GM19397 (cell line): ENCODE data around the gene HAPLN3.

Experiments used
- ATAC-seq: cut with Tn5 transposase; IDR thresholded peaks from one replicate; pipeline ENCODE4 v1.9.1; 2021; ENCODE audit warnings: mild to moderate bottlenecking, moderate library complexity; ENCODE audit not compliant: unreplicated experiment

Gene HAPLN3

DNA sequence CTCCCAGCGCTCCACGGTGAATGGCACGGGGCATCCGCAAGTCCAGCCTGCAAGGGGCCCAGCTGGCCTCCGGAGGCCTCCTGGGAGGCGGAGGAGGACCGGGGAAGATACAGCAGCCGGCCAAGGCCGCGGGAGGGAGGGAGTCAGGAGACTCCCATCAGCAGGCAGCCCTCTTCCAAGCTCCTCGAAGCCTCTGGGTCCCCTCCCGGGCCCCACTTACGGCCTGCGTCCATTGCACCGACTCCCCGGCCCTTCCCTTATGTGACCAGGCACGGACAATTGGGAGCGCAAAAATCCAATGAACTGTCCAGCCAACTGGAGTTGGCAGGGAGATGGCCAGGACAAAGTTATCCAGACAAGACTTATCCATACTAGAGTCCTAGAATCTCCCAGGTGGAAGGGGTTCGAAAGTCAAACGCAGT lies 17.2 kb upstream of the HAPLN3 start:
- no peak for ATAC-seq

DNA sequence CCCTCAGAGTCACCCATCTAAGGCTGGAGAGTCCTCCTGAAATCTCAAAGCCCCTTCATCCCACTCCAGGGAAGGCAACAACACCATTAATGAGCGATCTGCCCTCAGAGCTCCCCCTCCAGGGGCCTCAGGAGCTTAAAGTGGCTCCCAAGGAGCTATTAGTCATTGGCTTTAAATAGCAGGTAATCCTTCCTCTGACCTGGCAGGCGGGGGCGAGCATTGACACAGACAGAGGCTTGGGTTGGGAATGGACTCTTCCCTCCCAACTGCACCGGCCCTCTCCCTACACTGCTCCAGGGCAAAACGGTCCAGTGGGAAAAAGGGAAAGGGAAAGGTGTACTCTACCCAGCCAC lies 16.4 kb upstream of the HAPLN3 start:
- ATAC-seq, result no peak

DNA sequence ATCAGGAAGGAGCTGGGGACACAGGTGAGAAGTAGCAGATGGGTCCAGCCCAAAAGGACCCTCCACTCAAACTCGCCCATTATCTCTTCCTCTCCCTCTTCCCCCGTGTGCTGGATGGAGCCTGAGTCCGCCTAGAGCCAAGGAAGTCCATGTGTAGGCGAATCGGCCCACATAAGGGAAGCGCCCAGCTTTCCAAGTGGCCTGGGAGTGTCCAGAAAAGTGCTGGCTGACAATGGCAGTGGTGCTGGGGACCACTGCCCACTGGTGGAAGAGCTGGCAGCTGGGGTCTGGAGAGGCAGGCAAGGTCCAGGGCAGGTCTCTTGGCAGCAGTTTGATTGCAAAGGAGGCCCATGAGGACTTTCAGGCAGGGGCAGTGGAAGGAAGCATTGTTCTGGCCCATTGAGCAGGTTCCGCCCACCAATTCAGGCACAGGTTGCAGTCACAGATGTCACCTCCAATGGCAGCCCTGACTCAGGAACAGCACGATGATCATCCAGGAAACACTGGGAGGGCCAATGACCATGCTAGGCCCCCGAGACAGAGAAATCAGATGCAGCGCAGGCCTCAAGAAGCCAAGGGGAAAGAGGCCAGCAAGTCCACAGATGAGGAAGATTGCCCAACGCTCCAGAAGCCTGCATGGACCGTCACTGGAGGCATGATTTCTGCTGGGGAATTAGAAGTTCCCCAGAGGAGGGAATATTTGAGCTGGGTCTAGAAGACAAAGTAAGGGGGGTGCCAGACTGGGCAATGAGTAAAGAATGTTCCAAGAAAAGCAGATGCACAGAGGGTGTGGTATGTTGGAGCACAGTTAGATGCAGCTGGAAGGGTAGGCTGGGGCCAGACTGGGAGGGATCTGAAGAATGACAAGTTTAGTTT lies 14.8 kb upstream of the HAPLN3 start:
- ATAC-seq, result no peak

DNA sequence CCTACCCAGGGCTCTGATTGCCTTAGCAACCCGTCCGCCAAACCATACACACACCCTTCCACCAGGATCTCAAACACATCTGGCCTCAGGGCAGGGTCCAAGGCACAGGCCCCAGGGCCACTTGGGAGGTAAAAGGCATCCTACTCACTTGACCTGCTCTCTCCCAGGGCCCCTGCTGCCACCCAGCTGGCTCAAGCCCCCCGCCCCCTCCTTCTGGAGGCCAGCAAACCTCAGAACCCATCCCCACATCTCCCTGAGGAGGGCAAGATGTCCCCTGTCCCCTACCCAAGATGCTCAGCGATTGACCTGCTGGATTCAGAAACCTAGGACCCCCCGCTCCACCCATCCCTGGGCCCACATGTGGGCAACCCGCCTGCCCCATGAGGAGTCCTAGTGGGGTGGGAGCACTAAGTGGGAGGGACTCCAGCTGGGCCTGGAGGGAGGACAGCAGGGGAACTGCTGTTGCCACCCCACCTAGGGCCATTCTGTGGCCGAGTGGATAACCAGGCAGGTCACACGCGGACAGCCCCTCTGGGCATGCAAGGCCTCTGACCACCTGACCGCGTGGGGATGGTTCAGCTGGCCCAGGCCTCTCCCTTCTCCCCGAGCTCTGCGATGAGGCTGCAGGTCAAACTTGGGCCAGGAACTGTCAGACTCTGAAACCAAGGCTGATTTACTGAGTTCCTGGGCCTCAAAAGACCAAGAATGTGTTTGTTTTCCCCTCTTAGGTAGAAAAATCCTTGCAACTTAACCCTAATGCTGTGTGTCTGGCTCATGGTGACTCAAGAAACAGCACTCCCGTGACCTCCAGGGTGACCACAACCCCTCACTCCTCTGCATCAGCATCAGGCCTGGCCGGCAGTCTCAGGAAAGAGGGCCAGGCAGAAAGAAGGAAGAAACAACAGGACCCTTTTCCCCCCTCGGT lies 13.6 kb upstream of the HAPLN3 start:
- ATAC-seq, result no peak

DNA sequence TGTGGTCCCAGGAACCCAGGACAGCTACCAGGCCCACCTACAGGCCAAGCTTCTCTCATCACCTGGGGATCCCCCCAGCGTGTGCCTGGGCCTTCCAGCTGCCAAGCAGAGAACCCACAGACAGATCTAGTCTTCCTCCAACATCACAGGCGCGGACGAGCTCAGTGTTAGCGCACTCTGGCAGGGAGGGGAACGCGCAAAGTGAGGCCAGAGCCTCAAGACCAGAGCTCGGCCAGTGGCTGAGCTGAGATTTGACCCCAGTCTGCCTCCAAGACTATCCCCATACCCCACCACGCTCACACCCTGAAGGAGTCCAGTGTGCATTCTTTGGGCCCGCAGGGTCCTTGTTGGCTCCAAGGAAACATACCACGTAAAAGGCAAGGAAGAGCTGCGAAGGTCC lies 12.8 kb upstream of the HAPLN3 start:
- ATAC-seq, result no peak

DNA sequence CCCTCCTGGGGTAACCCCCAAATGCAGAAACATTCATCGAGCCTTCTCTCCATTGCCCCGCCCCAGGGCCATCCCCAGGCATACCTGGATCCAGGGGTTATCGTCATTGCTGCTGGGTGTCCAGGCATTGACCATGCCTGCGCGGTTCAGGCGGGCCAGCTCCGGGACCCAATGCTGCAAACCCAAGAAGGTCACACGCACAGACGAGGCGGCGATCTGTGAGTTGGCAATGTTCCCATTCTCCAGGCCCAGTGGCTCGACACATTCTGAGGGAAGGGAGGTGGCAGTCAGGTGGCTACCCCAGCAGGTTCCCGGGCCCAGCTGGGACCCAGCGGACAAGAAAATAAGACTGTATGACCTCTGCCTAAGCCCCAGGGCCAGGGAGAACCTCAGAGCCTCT lies 11.8 kb upstream of the HAPLN3 start:
- ATAC-seq, result no peak

DNA sequence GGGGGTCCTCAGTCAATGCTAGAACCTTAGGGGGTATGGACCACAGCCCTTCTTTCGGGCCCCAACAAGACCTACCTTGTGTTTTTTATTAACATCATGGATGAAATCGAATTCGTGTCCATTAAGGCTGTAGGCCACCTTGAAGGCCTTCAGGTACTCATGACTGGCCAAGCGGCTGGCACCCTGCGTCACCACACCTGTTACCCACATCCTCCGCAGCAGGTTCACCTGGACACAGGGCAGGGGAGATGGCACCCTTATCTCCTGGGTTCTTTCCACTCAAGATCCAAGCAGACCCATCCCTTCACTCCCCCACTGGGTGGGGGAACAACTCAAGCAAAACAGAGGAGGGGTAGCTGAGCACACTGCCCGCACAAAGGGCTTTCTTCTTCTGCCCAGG lies 11.2 kb upstream of the HAPLN3 start:
- no peak for ATAC-seq

DNA sequence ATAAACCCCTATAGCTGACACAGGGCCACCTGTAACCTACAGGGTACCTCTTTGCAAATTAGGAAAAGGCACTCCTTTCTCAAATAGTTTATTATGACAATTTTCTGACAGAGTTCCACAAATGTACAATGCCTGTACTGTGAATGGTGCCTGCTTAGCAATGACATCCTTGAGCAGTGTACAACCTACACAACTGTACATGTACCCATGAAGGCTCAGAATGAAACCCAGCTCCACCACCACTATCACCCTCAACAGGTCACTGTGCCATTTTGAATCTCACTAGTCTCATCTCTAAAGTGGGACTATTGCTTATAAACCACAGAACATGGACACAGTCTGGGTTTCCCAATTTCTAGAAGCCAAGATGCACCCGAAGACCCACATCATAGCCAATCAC lies 10.8 kb upstream of the HAPLN3 start:
- ATAC-seq, result no peak

DNA sequence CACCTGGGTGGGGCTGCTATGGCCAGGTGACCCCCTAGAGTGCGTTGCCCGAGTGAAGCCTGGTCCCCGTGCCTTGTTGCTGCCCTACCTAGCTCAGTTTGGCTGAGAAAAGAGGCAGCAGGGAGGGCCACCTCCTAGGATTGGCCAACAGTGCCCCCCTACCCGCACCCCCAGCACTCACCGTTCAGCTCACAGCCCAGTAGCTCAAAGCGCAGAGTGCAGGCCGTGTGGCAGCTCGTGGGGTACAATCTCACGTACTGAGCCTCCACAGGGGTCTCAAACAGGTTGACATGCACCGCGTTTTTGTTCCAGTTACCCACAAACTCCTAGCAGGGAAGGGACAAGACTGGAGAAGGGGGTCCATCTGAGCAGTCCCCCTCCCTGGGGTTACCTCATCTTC lies 10.2 kb upstream of the HAPLN3 start:
- ATAC-seq, result no peak

DNA sequence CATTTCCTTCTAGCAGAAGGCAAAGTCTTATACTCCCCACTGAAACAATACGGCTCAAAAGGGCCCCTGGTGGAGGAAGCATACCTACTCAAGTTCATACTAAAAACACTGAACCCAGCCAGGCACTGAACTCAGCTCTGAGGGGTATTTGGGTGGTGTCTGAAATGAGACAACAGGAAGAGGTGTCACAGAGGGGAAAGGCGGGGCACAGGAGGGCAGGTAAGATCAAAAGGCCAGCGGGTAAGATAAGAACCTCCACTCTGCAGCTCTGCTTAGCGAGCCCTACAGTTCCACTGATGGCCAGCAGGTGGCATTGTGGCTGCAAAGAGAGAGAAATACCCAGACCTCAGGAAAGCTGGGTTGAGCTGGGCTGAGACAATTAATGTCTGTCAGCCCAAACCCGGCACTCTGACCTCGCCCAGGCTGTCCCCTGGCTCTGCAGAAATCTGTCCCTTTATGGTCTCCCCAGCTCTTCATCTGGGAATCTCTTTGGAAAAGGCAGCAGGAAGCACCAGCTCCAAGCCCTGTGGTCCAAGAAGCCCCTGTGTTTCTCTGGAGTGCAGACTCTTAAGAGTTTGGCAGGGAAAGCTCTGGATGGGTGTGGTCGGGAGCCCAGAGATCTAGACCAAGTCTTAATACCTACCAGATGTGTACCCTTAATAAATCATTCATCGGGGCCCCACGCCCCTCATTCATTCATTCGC lies 9.4 kb upstream of the HAPLN3 start:
- no peak for ATAC-seq

DNA sequence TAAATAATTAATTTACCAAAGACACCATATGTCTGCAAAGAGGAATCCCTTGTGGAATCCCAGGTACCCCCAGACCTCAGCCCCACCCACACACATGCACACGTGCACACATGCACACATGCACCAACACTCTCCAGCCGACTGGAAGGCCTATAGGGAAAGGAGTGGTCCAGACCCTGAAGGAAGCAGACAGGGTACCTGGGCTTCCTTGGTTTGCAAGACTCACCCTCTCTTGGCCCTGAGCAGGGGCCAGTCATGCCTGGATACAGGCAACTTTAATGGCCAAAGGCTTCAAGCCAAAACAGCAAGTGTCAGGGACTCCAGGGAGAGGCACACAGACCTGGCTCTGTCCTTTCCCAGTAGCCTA lies 8.9 kb upstream of the HAPLN3 start:
- no peak for ATAC-seq

DNA sequence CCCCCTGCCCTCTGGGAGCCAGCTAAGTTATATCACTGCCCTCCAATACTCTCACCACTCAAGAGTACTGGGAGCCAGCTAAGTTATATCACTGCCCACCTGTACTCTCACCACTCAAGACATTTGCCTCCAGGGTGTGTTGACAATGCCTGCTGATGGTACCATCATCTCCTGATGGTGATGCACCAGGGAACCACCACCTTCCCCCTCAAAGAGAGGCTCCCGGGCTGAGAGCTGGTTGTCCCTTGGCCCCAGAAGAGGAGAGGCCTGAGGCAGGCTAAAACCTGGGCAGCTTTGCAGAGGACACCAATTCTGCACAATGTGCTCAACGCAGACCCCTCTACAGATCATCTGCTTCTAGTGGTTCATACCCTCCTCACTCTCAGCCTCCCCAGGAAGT lies 7.5 kb upstream of the HAPLN3 start:
- ATAC-seq, result no peak

DNA sequence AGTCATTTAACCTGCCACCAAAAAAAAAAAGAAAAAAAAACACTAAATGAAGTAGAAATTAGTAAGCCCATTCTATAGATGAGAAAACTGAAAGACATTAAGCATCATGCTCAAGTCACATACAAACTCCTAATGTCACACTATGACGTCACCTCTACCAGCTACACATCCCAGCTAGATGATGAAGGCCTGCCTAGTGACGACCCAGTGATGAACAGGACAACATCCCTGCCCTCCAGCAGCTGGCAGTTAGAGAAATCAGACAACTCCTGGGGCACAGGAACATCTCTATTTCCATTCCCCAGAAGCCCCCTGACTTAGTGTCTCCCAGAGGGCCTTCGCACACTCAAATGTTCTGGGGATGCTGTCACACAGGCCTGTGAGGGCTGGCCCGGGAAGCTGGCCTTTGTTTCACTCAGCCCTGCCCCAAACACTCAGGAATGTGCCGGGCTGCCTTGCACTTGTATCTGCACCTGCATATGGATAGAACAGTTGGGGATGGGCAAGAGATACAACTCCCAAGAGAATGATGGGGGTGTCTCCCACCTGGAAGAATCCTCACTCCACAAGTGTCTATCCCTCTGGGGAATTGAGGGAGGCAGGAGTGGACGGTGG lies 7.0 kb upstream of the HAPLN3 start:
- ATAC-seq, result no peak

DNA sequence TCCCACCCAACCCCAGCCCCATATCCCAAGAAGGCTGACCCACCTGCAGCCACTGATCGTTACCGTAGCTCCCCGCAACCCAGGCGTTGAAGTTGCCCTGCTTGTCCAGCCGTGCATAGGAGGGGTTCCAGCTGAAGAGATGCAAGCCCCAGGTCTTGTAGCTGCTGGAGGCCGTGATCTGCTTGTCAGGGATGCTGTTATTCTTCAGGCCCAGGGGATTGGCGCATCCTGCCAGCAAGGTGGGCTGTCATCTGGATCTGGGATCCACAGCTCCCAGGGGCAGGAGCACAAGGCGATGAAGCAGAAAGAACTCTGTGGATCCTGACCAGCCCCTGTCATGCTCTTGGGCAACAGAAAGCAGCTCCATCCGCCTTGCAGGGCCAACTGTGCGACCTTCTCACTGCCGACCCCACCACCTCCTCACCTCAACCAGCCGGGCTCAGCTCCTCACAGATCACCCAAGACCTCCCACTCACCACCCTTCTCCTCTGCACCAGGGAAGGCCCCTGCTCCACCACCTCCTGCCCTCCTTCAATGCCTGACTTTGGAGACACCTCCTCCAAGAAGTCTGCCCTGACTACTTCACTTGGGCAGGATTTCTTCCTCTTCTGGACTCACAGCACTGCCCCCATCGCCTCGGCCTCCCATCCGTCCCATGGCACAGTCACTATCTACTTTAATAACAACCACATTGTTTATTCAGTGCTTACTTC lies 6.3 kb upstream of the HAPLN3 start:
- no peak for ATAC-seq

DNA sequence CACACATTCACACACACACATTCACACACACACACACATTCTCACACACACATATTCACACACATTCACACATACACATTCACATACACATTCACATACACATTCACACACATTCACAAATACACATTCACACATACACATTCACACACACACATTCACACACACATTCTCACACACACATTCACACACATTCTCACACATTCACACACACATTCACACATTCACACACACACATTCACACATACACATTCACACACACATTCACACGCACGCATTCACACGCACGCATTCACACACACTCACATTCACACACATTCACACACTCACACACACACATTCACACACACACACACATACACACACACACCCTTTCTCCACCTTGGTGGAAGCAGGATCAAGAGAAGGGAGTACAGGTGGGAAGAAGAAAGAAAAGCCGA lies 5.7 kb upstream of the HAPLN3 start:
- no peak for ATAC-seq

DNA sequence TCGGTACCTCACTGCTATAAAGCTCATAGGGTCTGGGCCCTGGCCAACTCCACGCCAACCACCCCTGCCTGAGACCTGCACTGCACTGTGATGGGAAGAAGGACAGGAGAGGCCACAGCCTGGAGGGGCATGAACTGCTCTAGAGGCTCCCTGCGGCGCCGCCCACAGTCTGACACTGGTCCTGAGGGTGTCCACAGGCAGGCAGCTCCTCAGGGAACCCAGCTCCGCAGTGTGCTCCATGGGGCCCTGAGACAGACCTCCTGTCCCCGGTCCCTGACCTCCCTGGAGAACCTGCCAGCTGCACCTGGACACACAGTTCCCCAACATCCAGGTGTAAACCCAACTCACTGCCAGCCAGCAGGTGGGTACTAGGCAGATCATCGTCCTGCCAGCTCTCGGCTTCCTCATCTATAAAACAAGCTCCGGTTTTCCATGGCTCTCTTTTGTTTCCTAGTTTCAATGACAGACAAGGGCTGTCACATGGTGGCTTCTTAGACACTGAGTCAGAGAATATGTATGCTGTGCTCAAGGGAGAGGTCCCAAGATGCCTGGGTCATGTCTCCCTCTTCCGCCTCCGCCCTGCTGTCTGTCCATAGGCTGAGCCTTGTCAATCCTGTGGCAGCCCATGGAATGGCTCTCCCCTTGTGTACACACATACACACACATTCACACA lies 5.1 kb upstream of the HAPLN3 start:
- ATAC-seq, result no peak

DNA sequence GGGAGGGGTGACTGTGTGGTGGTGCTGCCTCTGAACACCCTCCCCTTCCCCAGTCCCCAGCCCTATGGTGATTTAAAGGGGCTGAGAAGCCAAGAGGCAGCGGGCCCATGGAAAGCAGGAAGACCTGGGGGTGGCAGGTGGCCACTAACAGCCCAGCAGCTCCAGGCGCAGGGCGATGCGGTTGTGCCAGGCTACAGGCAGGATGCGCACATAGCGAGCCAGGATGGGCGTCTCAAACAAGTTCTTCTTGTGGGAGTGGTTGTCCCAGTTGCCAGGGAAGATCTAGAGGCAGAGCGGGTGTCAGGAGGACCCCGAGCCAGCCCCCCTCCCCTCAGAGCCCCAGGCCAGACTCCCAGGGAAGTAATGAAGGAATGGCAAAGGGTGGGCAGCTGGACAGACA lies 3.9 kb upstream of the HAPLN3 start:
- no peak for ATAC-seq

DNA sequence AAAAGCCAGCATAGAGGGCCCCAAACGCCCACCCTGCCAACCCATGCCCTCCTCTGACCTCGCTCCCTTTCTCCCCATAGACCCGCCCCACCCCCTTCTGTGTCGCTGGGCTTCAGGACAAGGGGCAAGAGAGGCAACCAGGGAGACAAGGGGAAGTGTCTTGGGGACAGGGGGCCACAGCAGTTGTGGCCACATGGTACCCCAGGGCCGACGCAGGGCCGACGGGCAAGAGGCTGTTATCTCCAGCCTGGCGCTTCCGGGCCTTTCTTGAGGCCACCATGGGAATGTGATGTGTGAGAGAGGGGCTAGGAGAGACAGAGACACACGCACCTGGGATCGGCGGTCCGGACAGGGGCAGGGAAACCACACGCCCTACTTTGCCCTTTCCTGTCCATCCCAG lies 3.4 kb upstream of the HAPLN3 start:
- ATAC-seq, result no peak

DNA sequence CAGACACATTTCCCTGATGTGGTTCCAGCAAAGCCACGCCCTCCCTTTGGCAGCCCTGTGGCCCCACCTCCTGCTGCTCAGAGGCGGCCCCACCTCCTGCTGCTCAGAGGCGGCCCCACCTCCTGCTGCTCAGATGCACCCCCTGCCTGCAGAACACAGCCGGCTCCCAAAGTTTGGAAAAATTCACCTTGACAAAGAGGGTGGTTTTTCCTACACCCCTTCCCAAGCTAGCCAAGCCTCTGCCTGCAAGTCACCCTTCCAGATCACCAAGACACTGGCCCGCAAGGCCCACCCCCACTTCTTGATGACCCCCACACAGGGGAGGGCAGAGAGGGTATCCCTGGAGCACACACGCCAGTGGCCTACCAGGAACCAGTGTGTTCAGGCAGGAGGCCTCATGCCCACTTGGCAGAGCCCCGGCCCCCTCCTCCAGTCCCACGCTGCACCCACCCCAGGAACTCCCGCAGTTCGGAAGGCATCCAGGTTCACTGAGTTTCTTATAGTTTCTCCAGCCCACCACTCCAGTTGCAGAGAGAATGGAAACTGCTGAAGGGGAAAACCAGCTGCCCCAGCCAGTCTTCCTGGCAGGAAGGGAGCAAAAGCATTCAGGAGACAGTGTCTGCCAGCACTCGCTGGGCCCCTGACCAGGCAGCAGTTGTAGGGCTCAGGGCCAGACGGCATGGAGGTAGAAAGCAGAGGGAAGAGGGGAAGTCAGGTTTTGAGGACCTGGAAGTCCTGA lies 2.3 kb upstream of the HAPLN3 start:
- ATAC-seq, result peak; percentile 43
